ENCODE data around the gene TOLLIP. TPM values are rescaled to one million over a fixed set of nuclear protein-coding genes. Genes with fewer than 3 reads are reported as not detected.
A peak's percentile ranks its signal among the peaks of the same experiment; 100 is the strongest.
"Not testable (repeated sequence)": the region's sequence is repeated elsewhere in the genome, so short reads cannot be mapped to it uniquely, and the experiment has no call there.

TOLLIP gene
- 32.2 TPM for polyA plus RNA-seq

- Mint-ChIP-seq H3K36me3 (peaks cover 2% of the 10 kb centered on the region), H3K4me3 (peak within 1 kb of the TSS; percentile 84 to 97 (median 92)), H3K27ac (peak within 1 kb of the TSS; percentile 97 to 100 (median 99)), H3K4me1 (peaks cover 21 to 36% (median 31%) of the 10 kb centered on the region in 3 donors), H3K27me3 (no peaks in the 10 kb centered on the region), H3K9me3 (peaks cover 0 to 7% (median 2%) of the 10 kb centered on the region in 3 donors)
Observed at GRCh38 chr11:1309498-1310317, at the start of gene TOLLIP. Gene TOLLIP, minus strand, starts transcription at chr11:1309632. Its CDS starts 134 bp downstream, at chr11:1309498.

GRCh38 chr11:1358931-1359330 lies 49.5 kb upstream of the TOLLIP start:
- H3K4me1 Mint-ChIP-seq, H3K27ac Mint-ChIP-seq, H3K9me3 Mint-ChIP-seq, H3K36me3 Mint-ChIP-seq, H3K4me3 Mint-ChIP-seq, H3K27me3 Mint-ChIP-seq: not testable (repeated sequence)

GRCh38 chr11:1358286-1358685 lies 48.9 kb upstream of the TOLLIP start:
- Mint-ChIP-seq H3K36me3 (peaks cover 1% of the 10 kb centered on the region), H3K27ac (no peak overlapping the region), H3K27me3 (peaks cover 5% of the 10 kb centered on the region), H3K4me3 (no peak overlapping the region), H3K4me1 (peaks cover 0 to 3% (median 0%) of the 10 kb centered on the region in 3 donors), H3K9me3 (no peaks in the 10 kb centered on the region)

- H3K27ac Mint-ChIP-seq = no peak overlapping the region
Observed at GRCh38 chr11:1356478-1356960, 47.1 kb upstream of the TOLLIP start.

GRCh38 chr11:1356007-1356435 lies 46.6 kb upstream of the TOLLIP start:
- Mint-ChIP-seq H3K27me3 (peaks cover 7% of the 10 kb centered on the region), H3K27ac (no peak overlapping the region), H3K4me1 (peaks cover 0 to 5% (median 0%) of the 10 kb centered on the region in 3 donors), H3K9me3 (no peaks in the 10 kb centered on the region), H3K4me3 (no peak overlapping the region), H3K36me3 (peaks cover 1% of the 10 kb centered on the region)

More at GRCh38 chr11:1356478-1356960, 47.1 kb upstream of the TOLLIP start:
- H3K27me3 Mint-ChIP-seq = peaks cover 7% of the 10 kb centered on the region
- H3K36me3 Mint-ChIP-seq = peaks cover 1% of the 10 kb centered on the region
- H3K9me3 Mint-ChIP-seq = no peaks in the 10 kb centered on the region
- H3K4me3 Mint-ChIP-seq = no peak overlapping the region
- H3K4me1 Mint-ChIP-seq = peaks cover 0 to 5% (median 0%) of the 10 kb centered on the region in 3 donors

GRCh38 chr11:1354125-1354938 lies 44.9 kb upstream of the TOLLIP start:
- no peaks in the 10 kb centered on the region for H3K9me3 Mint-ChIP-seq
- H3K4me3 Mint-ChIP-seq = no peak overlapping the region
- peaks cover 5% of the 10 kb centered on the region for H3K27me3 Mint-ChIP-seq
- peaks cover 0 to 5% (median 0%) of the 10 kb centered on the region in 3 donors for H3K4me1 Mint-ChIP-seq
- H3K27ac Mint-ChIP-seq = peak overlapping the region in 1 of 3 donors; percentile 64
- H3K36me3 Mint-ChIP-seq = peaks cover 1% of the 10 kb centered on the region

- Mint-ChIP-seq H3K27ac (peak overlapping the region in 2 of 3 donors; percentile 64 to 76), H3K36me3 (peaks cover 1% of the 10 kb centered on the region), H3K9me3 (no peaks in the 10 kb centered on the region), H3K4me3 (no peak overlapping the region), H3K4me1 (peaks cover 0 to 5% (median 2%) of the 10 kb centered on the region in 3 donors), H3K27me3 (peaks cover 5% of the 10 kb centered on the region)
Observed at GRCh38 chr11:1353383-1354124, 44.1 kb upstream of the TOLLIP start.

- Mint-ChIP-seq H3K27me3 (peaks cover 5% of the 10 kb centered on the region), H3K27ac (no peak overlapping the region), H3K4me1 (peaks cover 0 to 5% (median 2%) of the 10 kb centered on the region in 3 donors), H3K9me3 (no peaks in the 10 kb centered on the region), H3K36me3 (peaks cover 1% of the 10 kb centered on the region), H3K4me3 (no peak overlapping the region)
Observed at GRCh38 chr11:1352696-1353382, 43.4 kb upstream of the TOLLIP start.

- Mint-ChIP-seq H3K4me1 (peaks cover 0 to 5% (median 2%) of the 10 kb centered on the region in 3 donors), H3K9me3 (no peaks in the 10 kb centered on the region), H3K4me3 (no peak overlapping the region), H3K27me3 (peaks cover 5% of the 10 kb centered on the region), H3K36me3 (peaks cover 1% of the 10 kb centered on the region), H3K27ac (peak overlapping the region in 1 of 3 donors; percentile 32)
Observed at GRCh38 chr11:1351278-1351937, 42.0 kb upstream of the TOLLIP start.

GRCh38 chr11:1350086-1350725 lies 40.8 kb upstream of the TOLLIP start:
- no peak overlapping the region for H3K27ac Mint-ChIP-seq
- peaks cover 0 to 3% (median 2%) of the 10 kb centered on the region in 3 donors for H3K4me1 Mint-ChIP-seq
- no peak overlapping the region for H3K4me3 Mint-ChIP-seq
- peaks cover 3% of the 10 kb centered on the region for H3K27me3 Mint-ChIP-seq
- H3K9me3 Mint-ChIP-seq = no peaks in the 10 kb centered on the region
- H3K36me3 Mint-ChIP-seq = peaks cover 1% of the 10 kb centered on the region

- Mint-ChIP-seq H3K36me3 (peaks cover 1% of the 10 kb centered on the region), H3K4me3 (no peak overlapping the region), H3K9me3 (no peaks in the 10 kb centered on the region), H3K4me1 (peaks cover 0 to 2% (median 2%) of the 10 kb centered on the region in 3 donors), H3K27me3 (peaks cover 3% of the 10 kb centered on the region), H3K27ac (no peak overlapping the region)
Observed at GRCh38 chr11:1349327-1350041, 40.1 kb upstream of the TOLLIP start.

- no peak overlapping the region for H3K4me3 Mint-ChIP-seq
- H3K36me3 Mint-ChIP-seq = peaks cover 1% of the 10 kb centered on the region
- H3K9me3 Mint-ChIP-seq = no peaks in the 10 kb centered on the region
- no peak overlapping the region for H3K27ac Mint-ChIP-seq
- peaks cover 3% of the 10 kb centered on the region for H3K27me3 Mint-ChIP-seq
- H3K4me1 Mint-ChIP-seq = peaks cover 0 to 2% (median 2%) of the 10 kb centered on the region in 3 donors
Observed at GRCh38 chr11:1348796-1349326, 39.4 kb upstream of the TOLLIP start.

Data from IgD-negative memory B cell (primary cell).